Measurements from ENCODE around the gene SKP2.
"Not testable (repeated sequence)": the region's sequence is repeated elsewhere in the genome, so short reads cannot be mapped to it uniquely, and the experiment has no call there.

SKP2 gene

GRCh38 chr5:36158144-36158543 is 6.2 kb downstream of the SKP2 start:
- no peak for DNase-seq

- DNase-seq = no peak
Measured at GRCh38 chr5:36160617-36161016, 8.7 kb downstream of the SKP2 start.

- no peak for DNase-seq
Measured at GRCh38 chr5:36161361-36161760, 9.4 kb downstream of the SKP2 start.

- no peak for DNase-seq
Measured at GRCh38 chr5:36162810-36163486, 11.0 kb downstream of the SKP2 start.

- DNase-seq = no peak
Measured at GRCh38 chr5:36164461-36164860, 12.6 kb downstream of the SKP2 start.

GRCh38 chr5:36168737-36169136 is 16.8 kb downstream of the SKP2 start:
- no peak for DNase-seq

GRCh38 chr5:36170832-36171424 is 19.0 kb downstream of the SKP2 start:
- no peak for DNase-seq

- DNase-seq = no peak
Measured at GRCh38 chr5:36172599-36172998, 20.7 kb downstream of the SKP2 start.

- no peak for DNase-seq
Measured at GRCh38 chr5:36173426-36173825, 21.5 kb downstream of the SKP2 start.

GRCh38 chr5:36174119-36174518 is 22.2 kb downstream of the SKP2 start:
- no peak for DNase-seq

GRCh38 chr5:36175043-36175442 is 23.1 kb downstream of the SKP2 start:
- DNase-seq = no peak

- DNase-seq = no peak
Measured at GRCh38 chr5:36177154-36177553, 25.2 kb downstream of the SKP2 start.

GRCh38 chr5:36177715-36178523 is 26.0 kb downstream of the SKP2 start:
- no peak for DNase-seq

- DNase-seq = no peak
Measured at GRCh38 chr5:36178524-36178890, 26.6 kb downstream of the SKP2 start.

GRCh38 chr5:36179950-36180349 is 28.0 kb downstream of the SKP2 start:
- DNase-seq = no peak

GRCh38 chr5:36180556-36181350 is 28.8 kb downstream of the SKP2 start:
- DNase-seq = no peak

- no peak for DNase-seq
Measured at GRCh38 chr5:36181774-36182173, 29.9 kb downstream of the SKP2 start.

GRCh38 chr5:36184408-36184807 is 32.5 kb downstream of the SKP2 start:
- not testable (repeated sequence) for DNase-seq

GRCh38 chr5:36193746-36194145 is 41.8 kb downstream of the SKP2 start:
- DNase-seq = no peak

- DNase-seq = no peak
Measured at GRCh38 chr5:36198281-36198680, 46.4 kb downstream of the SKP2 start.

- DNase-seq = not testable (repeated sequence)
Measured at GRCh38 chr5:36198783-36199182, 46.9 kb downstream of the SKP2 start.

- no peak for DNase-seq
Measured at GRCh38 chr5:36199620-36200019, 47.7 kb downstream of the SKP2 start.

GRCh38 chr5:36200513-36200912 is 48.6 kb downstream of the SKP2 start:
- DNase-seq = no peak
